IPS-18c (cell line): ENCODE results near the gene TP73.
A peak's percentile ranks its signal among the peaks of the same experiment; 100 is the strongest.

Experiments
- H3K4me3 ChIP-seq: 2 replicates; pipeline ENCODE4 v1.7.0; 2013; ENCODE audit warnings: low read depth, mild to moderate bottlenecking, low read length, moderate library complexity; ENCODE audit not compliant: insufficient read depth
- H3K9me3 ChIP-seq: one replicate; pipeline ENCODE4 v1.6.1; 2013; ENCODE audit warnings: mild to moderate bottlenecking, low read length, moderate library complexity; ENCODE audit not compliant: control insufficient read depth, insufficient read depth

Gene TP73

DNA sequence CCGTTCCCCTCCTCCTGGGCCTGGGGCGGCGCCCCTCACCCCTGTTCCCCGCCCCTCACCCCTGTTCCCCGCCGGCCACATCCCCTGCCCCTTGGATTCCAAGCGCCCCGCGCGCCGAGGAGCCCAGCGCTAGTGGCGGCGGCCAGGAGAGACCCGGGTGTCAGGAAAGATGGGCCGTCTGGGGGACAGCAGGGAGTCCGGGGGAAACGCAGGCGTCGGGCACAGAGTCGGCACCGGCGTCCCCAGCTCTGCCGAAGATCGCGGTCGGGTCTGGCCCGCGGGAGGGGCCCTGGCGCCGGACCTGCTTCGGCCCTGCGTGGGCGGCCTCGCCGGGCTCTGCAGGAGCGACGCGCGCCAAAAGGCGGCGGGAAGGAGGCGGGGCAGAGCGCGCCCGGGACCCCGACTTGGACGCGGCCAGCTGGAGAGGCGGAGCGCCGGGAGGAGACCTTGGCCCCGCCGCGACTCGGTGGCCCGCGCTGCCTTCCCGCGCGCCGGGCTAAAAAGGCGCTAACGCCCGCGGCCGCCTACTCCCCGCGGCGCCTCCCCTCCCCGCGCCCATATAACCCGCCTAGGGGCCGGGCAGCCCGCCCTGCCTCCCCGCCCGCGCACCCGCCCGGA lies at the start of gene TP73:
TP73 (plus strand) TSS at position 587 of the 618 bp plus-strand sequence. CDS start 29,850 bp downstream, outside the sequence.
- Histone ChIP-seq H3K9me3 (no peaks in the 10 kb centered on the region), H3K4me3 (peak within 1 kb of the TSS; percentile 58)

DNA sequence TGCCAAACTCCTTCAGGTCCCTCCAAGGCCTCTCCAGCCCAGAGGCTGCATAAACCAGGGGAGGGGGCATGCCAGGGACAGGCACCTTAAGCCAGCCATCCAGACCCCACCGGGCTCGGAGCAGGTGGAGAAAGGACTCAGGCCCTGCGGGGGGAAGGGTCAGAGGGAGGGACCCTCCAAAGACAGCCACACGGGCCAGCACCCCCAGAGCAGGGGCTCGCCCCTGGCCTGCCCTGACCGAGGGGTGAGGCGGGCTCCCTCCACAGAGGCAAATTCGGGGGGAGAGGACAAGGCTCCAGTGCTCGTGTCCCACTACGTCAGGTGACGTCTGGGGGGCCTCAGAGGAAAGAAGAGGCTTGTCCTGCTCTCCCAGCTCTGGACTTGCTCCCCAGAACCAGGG lies 49.2 kb upstream of the TP73 start:
- H3K4me3 ChIP-seq: no peak overlapping the region
- peaks cover under 1% of the 10 kb centered on the region for H3K9me3 ChIP-seq

DNA sequence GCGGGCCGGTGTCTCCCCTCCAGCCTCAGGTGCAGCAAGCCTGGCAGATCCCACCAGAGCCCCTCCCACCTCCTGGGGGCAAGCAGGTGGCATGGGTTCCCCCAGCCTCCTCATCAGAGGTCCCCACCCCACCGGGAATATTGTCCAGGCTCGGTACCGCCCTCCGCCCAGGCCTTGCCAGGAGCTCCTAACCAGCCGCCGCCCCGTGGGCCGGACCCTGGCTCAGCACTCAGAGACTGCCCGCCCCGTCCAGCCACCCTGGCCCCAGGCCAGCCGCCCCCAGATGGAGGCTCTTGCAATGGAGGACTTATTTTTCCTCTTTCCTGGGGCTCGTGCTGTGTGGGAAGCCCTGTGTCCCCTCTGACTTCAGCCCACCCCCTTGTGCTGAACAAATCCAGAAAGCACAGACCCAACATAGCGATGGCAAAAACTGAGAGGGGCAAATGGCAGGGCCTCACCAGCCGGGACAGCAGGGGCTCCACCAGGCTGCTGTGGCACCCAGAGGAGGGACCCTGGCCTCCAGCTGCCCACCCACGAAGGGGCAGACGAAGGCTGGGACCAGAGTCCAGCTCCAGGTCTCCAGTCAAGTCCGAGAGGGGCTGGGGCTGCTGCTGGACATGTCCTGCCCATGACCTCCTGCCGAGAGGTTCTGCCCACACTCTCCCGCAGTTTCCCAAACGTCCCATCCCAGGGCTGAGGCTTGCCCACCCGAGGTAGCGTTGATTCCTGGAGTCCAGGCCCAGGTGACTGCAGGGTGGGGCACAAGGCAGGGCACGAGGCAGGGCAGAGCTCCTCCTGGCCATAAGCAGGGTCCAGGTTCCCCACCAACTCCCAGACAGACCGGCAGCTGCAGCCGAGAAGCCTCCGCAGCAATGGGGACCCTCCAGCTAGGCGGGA lies 48.5 kb upstream of the TP73 start:
- Histone ChIP-seq H3K4me3 (no peak overlapping the region), H3K9me3 (no peaks in the 10 kb centered on the region)

DNA sequence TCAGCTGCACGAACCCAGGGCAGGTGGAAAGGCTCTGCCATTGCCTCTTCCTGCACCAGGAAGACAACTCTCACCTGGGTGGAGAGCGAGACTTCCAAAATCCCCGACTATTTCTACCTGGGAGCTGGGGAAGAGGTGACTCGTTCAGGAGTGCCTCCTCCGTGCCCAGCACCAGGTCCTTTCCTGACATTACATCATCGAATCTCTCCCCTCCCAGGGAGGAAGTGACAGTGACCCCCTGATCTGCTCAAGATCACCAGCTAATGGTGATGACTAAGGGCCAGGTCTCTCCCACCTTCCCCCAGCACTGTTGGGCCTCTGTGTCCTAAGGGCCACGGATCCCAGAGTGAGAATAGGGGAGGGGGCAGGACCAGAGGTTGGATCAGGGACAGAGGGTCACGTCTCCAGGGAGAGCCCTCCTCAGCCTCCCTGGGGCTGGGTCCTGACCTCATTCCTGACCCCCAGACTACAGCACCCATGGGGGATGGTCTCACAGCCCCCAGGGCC lies 47.8 kb upstream of the TP73 start:
- Histone ChIP-seq H3K9me3 (no peaks in the 10 kb centered on the region), H3K4me3 (no peak overlapping the region)

DNA sequence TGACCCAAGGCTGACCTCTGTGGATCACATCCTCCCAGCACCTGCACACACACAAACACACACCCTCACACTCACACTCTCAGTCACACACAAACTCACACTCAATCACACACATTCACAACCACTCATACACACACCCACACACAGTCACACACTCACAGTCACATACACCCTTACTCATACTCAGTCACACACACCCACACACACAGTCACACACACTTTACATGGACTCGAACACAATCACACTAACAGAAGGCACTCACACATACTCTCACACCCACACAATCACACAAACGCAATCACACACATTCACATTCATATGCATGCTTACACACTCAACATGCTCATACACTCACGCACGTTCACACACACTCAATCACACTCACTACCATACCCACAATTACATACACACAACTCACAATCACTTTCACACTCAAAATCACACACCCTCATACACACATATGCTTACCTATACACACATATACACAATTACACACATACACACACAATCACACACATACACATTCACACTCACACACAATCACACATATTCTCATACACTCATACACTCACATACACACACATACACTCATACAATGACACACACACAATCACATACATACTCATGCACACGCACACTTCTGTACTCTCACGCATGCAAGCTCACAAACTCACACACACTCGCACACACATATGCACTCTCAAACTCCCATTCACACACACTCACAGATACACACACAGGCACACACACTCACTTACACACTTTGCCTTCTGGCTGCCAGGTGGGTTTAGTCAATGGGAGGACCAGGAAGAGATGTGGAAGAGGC lies 47.1 kb upstream of the TP73 start:
- Histone ChIP-seq H3K4me3 (no peak overlapping the region), H3K9me3 (no peaks in the 10 kb centered on the region)

DNA sequence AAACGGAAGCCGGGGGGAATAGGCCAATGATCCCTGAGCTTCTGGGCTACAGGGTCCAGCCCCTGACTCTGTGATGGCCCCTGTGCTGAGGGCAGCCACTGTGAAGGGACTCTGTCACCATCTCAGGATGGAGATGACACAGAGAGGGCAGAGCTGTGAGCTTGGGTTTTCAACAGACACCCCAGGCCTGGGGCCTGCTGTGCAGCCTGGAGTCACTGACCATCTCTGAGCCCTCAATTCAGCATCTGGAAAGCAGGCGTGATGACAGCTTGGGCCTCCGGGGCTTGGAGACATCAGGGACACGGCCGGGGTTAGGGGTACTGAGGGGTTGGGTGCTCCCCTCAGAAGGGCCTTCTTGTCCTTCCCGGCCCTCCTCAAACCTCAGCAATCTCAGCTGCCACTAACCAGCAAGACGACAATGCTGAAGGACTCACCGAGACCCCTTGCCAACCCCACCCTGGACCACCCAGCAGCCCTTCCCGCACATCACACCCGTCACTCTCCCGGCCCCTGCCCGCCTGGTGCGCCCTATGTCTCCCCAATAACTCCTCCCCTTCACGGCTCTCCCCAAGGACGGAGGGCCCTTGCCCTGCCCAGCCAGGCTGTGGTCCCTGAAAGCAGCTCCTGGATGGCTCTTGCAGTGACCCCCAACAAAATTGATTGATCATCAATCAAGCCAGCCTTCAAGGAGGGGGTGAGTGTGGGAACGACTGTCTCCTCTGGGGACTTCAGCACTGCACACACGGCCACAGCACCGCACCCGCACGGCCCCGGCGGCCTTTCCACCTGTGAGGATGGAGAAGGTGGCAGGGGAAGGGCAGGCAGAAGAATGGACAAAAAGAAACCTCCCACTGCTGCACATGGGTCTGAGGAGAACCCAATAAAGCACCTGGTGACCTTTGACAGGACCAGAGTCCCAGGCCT lies 45.3 kb upstream of the TP73 start:
- H3K9me3 ChIP-seq: no peaks in the 10 kb centered on the region
- H3K4me3 ChIP-seq: no peak overlapping the region

DNA sequence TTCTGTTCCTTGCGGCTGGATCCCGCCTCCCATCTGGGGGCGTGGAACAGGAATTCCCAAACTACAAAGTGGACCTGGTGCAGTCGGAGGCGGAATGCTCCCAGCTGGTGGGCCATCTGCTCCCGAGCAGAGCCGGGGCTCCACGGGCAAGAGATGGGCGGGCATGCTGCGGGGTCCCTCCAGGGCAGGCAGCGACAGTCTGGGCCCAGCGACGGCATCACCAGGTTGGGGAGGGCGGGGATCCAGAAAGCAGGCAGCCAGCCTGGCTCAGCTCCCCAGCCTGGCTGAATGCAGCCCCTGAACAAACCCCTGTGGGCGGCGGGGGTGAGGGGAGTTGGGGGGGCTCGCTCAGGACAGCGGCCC lies 44.6 kb upstream of the TP73 start:
- H3K4me3 ChIP-seq: no peak overlapping the region
- no peaks in the 10 kb centered on the region for H3K9me3 ChIP-seq

DNA sequence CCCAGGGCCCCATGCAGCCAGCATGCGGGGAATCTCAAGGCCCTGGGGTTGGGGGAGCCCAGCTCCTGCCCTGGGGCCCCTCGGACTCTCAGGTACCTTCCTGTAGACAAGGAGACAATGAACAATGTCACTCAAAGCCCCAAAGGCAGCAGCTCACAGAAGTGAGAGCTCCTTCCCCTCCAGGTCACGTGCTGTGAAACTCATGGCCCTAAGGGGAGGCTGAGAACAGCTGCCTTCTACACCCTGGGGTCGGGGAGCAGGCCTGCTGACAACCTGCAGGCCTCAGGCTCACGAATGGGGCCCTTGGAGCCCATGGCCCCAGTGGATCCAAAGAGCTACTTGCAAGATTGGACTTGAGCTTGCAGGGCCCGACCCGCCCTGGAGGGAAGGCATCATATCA lies 44.2 kb upstream of the TP73 start:
- Histone ChIP-seq H3K9me3 (no peaks in the 10 kb centered on the region), H3K4me3 (no peak overlapping the region)

DNA sequence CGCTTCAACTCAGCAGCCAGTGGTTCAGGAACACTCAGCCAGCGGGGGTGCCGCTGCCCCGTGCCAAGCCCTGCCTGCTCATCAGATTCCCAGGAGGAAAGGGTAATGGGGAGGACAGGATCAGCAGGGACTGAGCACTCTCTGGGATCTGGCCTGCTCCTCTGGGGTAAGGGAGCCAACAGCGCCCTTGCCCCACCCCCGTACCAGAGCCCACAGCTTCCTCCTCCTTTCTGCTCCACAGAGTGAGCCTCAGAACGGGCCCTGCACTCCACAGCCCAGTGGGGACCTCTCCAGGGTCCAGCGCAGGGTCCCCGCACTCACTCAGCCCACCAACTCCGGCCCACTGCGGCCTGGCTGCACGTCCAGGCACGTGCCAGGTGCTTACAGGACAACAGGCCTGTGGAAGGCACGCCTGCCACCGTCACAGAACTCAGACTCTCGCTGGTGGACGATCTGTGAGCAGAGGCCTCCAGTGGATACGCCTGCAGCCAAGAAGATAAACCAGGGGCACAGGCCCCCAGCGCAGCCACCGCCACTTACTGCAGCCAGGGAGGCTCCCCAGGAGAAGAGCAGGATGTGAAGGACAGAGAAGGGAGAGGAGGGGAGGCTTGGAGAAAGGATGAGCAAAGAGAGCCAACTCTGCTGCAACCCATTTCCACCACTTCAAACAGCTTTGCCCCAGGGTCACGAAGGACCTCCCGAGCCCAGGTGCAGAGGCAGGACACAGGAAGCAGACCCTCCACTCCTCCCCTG lies 43.1 kb upstream of the TP73 start:
- H3K9me3 ChIP-seq: no peaks in the 10 kb centered on the region
- H3K4me3 ChIP-seq: no peak overlapping the region

DNA sequence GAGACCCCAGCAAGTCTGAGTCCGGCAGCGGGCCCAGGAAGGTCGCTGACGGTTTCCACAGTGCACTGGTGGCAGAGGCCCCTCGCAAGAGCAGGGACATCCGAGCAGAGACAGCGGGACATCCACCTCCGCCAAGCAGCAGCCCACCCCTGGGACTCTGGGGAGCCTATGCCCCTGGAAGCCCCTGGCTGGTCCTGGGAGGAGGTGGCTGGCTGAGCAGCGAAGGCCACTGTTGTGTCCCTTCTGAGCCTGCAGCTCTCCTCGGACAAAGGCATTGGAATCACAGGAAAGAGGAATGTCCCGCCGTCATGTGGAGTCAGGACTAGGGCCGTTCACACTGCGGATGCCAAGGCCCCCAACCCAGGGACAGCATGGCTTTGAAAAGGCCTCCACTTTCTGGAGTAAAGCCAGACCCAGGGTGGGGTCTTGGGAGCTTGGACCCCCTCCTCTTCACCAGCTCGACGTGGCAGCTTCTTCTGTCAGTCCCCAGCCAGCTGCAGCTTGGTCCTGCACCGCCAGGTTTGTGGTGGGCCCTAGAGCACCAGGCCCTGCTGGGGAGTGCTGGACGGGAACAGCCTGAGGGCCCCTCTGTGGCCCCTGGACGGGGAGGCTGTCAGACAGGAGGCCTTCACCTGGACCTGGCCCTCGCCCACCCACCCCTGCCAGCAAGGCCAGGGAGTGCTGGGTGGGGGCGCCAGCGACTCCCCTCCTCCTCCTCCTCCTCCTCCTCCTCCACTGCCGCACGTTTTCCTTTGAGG lies 42.4 kb upstream of the TP73 start:
- H3K4me3 ChIP-seq: peak overlapping the region; percentile 71; the same call in 1 of the 2 replicates
- no peaks in the 10 kb centered on the region for H3K9me3 ChIP-seq

DNA sequence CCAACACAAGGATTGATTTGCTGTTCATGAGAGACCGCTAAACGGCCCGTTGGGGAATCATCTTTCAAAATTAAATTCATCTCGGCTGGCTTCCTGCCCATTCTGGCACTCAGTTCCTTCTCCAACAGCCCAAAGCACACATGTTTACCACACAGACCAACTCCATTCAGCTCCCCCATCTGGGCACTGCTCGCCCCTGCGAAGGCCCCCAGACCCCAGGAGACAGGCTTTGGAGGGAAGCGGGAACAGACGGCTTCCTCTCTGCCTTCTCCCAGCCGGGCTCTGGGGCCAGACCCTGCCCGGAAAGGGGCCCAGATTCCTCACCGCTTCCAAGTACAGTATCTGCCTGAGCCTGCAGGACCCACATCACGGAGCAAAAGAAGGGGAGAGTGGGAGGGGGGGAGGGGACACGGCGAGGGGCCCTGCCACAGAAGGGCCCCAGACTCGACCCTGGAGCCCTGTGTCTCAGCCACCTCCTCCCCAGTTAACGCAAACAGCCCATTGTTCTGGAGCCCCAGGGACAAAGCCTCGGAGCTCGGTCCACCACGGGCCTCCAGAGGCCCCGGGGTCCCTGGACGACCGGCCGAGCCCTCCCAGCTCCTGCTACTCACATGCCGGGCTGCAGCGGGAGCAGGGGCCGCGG lies 41.7 kb upstream of the TP73 start:
- H3K9me3 ChIP-seq: no peaks in the 10 kb centered on the region
- peak overlapping the region; percentile 71 for H3K4me3 ChIP-seq

DNA sequence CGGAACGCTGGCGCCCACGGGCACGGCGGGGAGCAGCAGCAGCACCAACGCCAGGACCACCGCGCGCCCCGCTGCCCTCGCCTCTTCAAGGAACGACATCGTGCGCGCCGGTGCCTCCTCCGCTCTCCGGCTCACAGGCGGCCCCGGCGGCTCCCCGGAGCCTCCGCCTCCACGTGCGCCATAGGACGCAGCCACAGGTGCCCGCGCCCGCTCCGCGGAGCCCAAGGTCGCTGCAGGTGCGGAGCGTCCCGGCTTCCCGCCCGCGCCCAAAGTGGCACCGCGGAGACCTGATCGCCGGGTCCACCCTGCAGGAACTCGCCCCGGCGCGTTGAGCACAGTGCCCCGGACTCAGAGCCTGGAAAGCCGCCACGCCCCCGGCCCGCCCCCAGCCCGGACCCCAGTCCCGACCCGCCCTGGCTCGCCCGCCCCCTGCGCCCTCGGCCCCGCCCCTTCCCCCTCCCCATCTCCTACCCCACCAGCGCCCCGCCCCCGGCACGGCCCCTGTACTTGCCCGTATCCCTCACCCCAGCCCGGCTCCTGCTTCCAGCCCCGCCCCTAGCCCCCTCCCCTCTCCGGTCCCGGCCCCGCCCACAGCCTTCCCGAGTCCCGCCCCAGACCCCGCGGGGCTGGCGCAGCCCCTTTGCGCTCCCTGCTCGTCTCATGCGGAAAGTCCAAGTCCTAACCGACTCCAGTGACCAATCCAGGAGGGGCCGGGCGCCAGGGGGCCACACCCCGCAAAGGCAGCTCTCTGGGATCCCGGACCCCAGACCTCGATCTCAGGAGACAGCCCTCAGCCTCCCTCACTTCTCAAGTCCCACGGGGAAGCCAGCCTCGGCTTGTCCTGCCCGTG lies 40.9 kb upstream of the TP73 start, which contains the start of gene MEGF6:
MEGF6 (minus strand) TSS at position 339 of the 850 bp plus-strand sequence; CDS start at position 99, 240 bp downstream.
- Histone ChIP-seq H3K9me3 (no peaks in the 10 kb centered on the region), H3K4me3 (peak within 1 kb of the TSS; percentile 71)

DNA sequence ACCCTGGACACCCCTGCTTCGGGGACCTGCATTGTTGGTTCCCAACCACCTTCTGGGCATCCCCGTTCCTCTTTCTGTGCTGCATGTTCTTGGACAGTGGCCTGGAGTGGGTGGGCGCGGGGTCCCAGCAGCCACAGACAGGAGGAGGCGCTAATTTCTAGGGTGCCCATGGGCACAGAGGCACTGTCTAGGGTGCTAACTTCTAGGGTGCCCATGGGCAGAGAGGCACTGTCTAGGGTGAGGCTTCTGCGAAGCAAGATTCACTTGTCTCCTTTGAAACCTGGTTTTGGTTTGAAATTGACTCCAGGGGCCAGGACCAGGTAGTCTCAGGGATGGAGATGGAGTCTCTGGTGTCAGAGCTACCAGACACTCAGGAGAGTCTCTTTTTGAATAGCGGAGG lies 40.2 kb upstream of the TP73 start:
- H3K9me3 ChIP-seq: no peaks in the 10 kb centered on the region

More for the DNA sequence above, 40.2 kb upstream of the TP73 start:
- peak overlapping the region; percentile 4 for H3K4me3 ChIP-seq
